ENCODE results near the gene PELI2.

Gene PELI2

GRCh38 chr14:56131004-56131864 lies 13.0 kb downstream of the PELI2 start:
- H3K79me2 ChIP-seq (ENCODE audit: insufficient read depth, low read length), result no peaks in the 10 kb centered on the region
- H3K4me3 ChIP-seq (ENCODE audit: insufficient read depth, low read length, poor library complexity, severe bottlenecking), result no peak overlapping the region
- H3K27me3 ChIP-seq (ENCODE audit: low read length), result no peaks in the 10 kb centered on the region
- no peaks in the 10 kb centered on the region for H4K20me1 ChIP-seq (ENCODE audit: low read depth, low read length)
- H3K9me3 ChIP-seq (ENCODE audit: insufficient read depth, low read length), result no peaks in the 10 kb centered on the region
- H2AFZ ChIP-seq (ENCODE audit: low read depth, low read length, severe bottlenecking), result no peak overlapping the region
- TF ChIP-seq CTCF (IDR thresholded peaks at IDR 0.05; ENCODE audit: insufficient read depth, low read length, poor library complexity, severe bottlenecking) (no peak), EZH2phosphoT487 (conservative IDR thresholded peaks at IDR 0.05; ENCODE audit: low read length) (no peak)
- no peaks in the 10 kb centered on the region for H3F3A ChIP-seq (ENCODE audit: insufficient read depth)
- H3K9me2 ChIP-seq (replicated peaks; ENCODE audit: insufficient read depth, low read length), result no peaks in the 10 kb centered on the region
- H3K27ac ChIP-seq (ENCODE audit: low read depth, low read length), result no peak overlapping the region
- no peak overlapping the region for H3K4me2 ChIP-seq (ENCODE audit: low read depth, low read length, poor library complexity, severe bottlenecking)
- no peaks in the 10 kb centered on the region for H3K36me3 ChIP-seq (ENCODE audit: low read length)
- no peak overlapping the region for H3K9ac ChIP-seq (ENCODE audit: low read length)

- Histone ChIP-seq H4K20me1 (ENCODE audit: low read depth, low read length) (no peaks in the 10 kb centered on the region), H3K4me3 (ENCODE audit: insufficient read depth, low read length, poor library complexity, severe bottlenecking) (no peak overlapping the region), H3K9ac (ENCODE audit: low read length) (no peak overlapping the region), H3K27me3 (ENCODE audit: low read length) (no peaks in the 10 kb centered on the region), H3K79me2 (ENCODE audit: insufficient read depth, low read length) (no peaks in the 10 kb centered on the region), H3K4me2 (ENCODE audit: low read depth, low read length, poor library complexity, severe bottlenecking) (no peak overlapping the region), H3K27ac (ENCODE audit: low read depth, low read length) (no peak overlapping the region), H3K36me3 (ENCODE audit: low read length) (no peaks in the 10 kb centered on the region), H2AFZ (ENCODE audit: low read depth, low read length, severe bottlenecking) (no peak overlapping the region), H3K9me2 (replicated peaks; ENCODE audit: insufficient read depth, low read length) (no peaks in the 10 kb centered on the region), H3K9me3 (ENCODE audit: insufficient read depth, low read length) (no peaks in the 10 kb centered on the region), H3F3A (ENCODE audit: insufficient read depth) (no peaks in the 10 kb centered on the region)
- no peak for TF ChIP-seq EZH2phosphoT487 (conservative IDR thresholded peaks at IDR 0.05; ENCODE audit: low read length)
- no peak for TF ChIP-seq CTCF (IDR thresholded peaks at IDR 0.05; ENCODE audit: insufficient read depth, low read length, poor library complexity, severe bottlenecking)
Observed at GRCh38 chr14:56131865-56132833, 13.9 kb downstream of the PELI2 start.

GRCh38 chr14:56133547-56133946 lies 15.3 kb downstream of the PELI2 start:
- no peak overlapping the region for H3K27ac ChIP-seq (ENCODE audit: low read depth, low read length)
- no peaks in the 10 kb centered on the region for H3K36me3 ChIP-seq (ENCODE audit: low read length)
- H3K9ac ChIP-seq (ENCODE audit: low read length), result no peak overlapping the region
- H3K4me2 ChIP-seq (ENCODE audit: low read depth, low read length, poor library complexity, severe bottlenecking), result no peak overlapping the region
- H3K9me3 ChIP-seq (ENCODE audit: insufficient read depth, low read length), result no peaks in the 10 kb centered on the region
- H3K4me3 ChIP-seq (ENCODE audit: insufficient read depth, low read length, poor library complexity, severe bottlenecking), result no peak overlapping the region
- H2AFZ ChIP-seq (ENCODE audit: low read depth, low read length, severe bottlenecking), result no peak overlapping the region
- no peaks in the 10 kb centered on the region for H3F3A ChIP-seq (ENCODE audit: insufficient read depth)
- no peaks in the 10 kb centered on the region; the same call in 1 of the 2 replicates for H4K20me1 ChIP-seq (ENCODE audit: low read depth, low read length)
- H3K79me2 ChIP-seq (ENCODE audit: insufficient read depth, low read length), result no peaks in the 10 kb centered on the region
- H3K9me2 ChIP-seq (replicated peaks; ENCODE audit: insufficient read depth, low read length), result no peaks in the 10 kb centered on the region
- TF ChIP-seq CTCF (IDR thresholded peaks at IDR 0.05; ENCODE audit: insufficient read depth, low read length, poor library complexity, severe bottlenecking) (no peak), EZH2phosphoT487 (conservative IDR thresholded peaks at IDR 0.05; ENCODE audit: low read length) (no peak)
- no peaks in the 10 kb centered on the region for H3K27me3 ChIP-seq (ENCODE audit: low read length)

Measured in SU-DHL-6 (cell line).